ENCODE data around the gene SCART1. TPM values are rescaled to one million over a fixed set of nuclear protein-coding genes. Genes with fewer than 3 reads are reported as not detected.

SCART1 gene
- total RNA-seq, 1 experiment from 2014 or later: 3.7 TPM

- RAD21 ChIA-PET (ENCODE audit: low non-redundant PET in 1 of 2, low total read pairs in 2 of 2, uncharacterized antibody in 2 of 2, unreplicated experiment in 2 of 2): no interaction called here
These were observed 9.1 kb upstream of the SCART1 start for GRCh38 chr10:133444342-133445267.

More at GRCh38 chr10:133444342-133445267, 9.1 kb upstream of the SCART1 start:
- TF ChIP-seq ELF1 (IDR thresholded peaks at IDR 0.05; ENCODE audit: borderline replicate concordance, low read depth) (no peak), ZBTB33 (IDR thresholded peaks at IDR 0.05; ENCODE audit: extremely low read depth, insufficient replicate concordance, low read length) (no peak), ZFX (IDR thresholded peaks at IDR 0.05) (no peak), MAX (IDR thresholded peaks at IDR 0.05) (no peak), POLR2AphosphoS5 (IDR thresholded peaks at IDR 0.05; ENCODE audit: low read depth, low read length) (no peak), REST (IDR thresholded peaks at IDR 0.05; ENCODE audit: low read depth) (no peak), ATF3 (IDR thresholded peaks at IDR 0.05) (no peak), EZH2 (IDR thresholded peaks at IDR 0.05) (no peak), TCF7L2 (IDR thresholded peaks at IDR 0.05; ENCODE audit: borderline replicate concordance, extremely low read depth, insufficient read depth, insufficient read length) (no peak), SRF (IDR thresholded peaks at IDR 0.05; ENCODE audit: low read depth) (no peak), ZNF274 (IDR thresholded peaks at IDR 0.05; ENCODE audit: low read depth, low read length) (no peak), POLR2A (IDR thresholded peaks at IDR 0.05; ENCODE audit: borderline replicate concordance, extremely low read depth, insufficient read depth, insufficient read length) (no peak), FOSL1 (IDR thresholded peaks at IDR 0.05; ENCODE audit: low read depth) (no peak), CTCF (IDR thresholded peaks at IDR 0.05 in 2 of 3, conservative IDR thresholded peaks at IDR 0.05 in 1 of 3; ENCODE audit: borderline replicate concordance in 1 of 3, insufficient read depth in 1 of 3, low read depth in 2 of 3, low read length in 2 of 3) (no peak), EGR1 (IDR thresholded peaks at IDR 0.05; ENCODE audit: low read depth) (no peak), SP1 (IDR thresholded peaks at IDR 0.05; ENCODE audit: low read depth) (no peak), EZH2phosphoT487 (IDR thresholded peaks at IDR 0.05; ENCODE audit: borderline replicate concordance) (no peak), JUND (IDR thresholded peaks at IDR 0.05) (no peak), SIN3A (IDR thresholded peaks at IDR 0.05; ENCODE audit: low read depth) (no peak)
- H3K4me1 ChIP-seq (ENCODE audit: control insufficient read depth in 1 of 2, insufficient read depth in 2 of 2, low read length in 2 of 2): no peaks in the 10 kb centered on the region
- no peak overlapping the region for H3K27ac ChIP-seq (ENCODE audit: low read depth, low read length)
- ChIA-PET CTCF (no interaction called here), POLR2A (no interaction called here)
- H3K27me3 ChIP-seq (ENCODE audit: insufficient read depth, low read length): no peaks in the 10 kb centered on the region
- no TSS peak for BruUV-seq (replicated peaks)
- no peak overlapping the region for H2AFZ ChIP-seq (ENCODE audit: low read depth, low read length, poor library complexity, severe bottlenecking)
- DNase-seq (ENCODE audit: low read depth, low spot score): no peak
- no peak overlapping the region for H3K4me3 ChIP-seq (replicated peaks in 1 of 2; ENCODE audit: low read depth in 1 of 2, low read length in 2 of 2)
- H3K9ac ChIP-seq (ENCODE audit: low read length): no peak overlapping the region
- no peaks in the 10 kb centered on the region for H3K36me3 ChIP-seq (ENCODE audit: control insufficient read depth in 1 of 2, insufficient read depth in 2 of 2, low read length in 2 of 2)
- H4K20me1 ChIP-seq (ENCODE audit: insufficient read depth): no peaks in the 10 kb centered on the region
- no peaks in the 10 kb centered on the region for H3K9me2 ChIP-seq (ENCODE audit: insufficient read depth)
- no peak overlapping the region for H3K4me2 ChIP-seq (ENCODE audit: low read length)
- peaks cover 0 to 3% of the 10 kb centered on the region in 2 experiments; a peak in 1 of 4 replicates for H3K9me3 ChIP-seq (ENCODE audit: control insufficient read depth in 1 of 2, insufficient read depth in 1 of 2, low read depth in 1 of 2, low read length in 2 of 2)
- H3K79me2 ChIP-seq (ENCODE audit: insufficient read depth, low read length): no peaks in the 10 kb centered on the region
- no peak for ATAC-seq
- intact Hi-C loops (cut with micrococcal nuclease): no loop called here

Measured in HCT116 (cell line).